Activated CD4-positive, alpha-beta T cell treated with anti-CD3 and anti-CD28 coated beads, Interleukin-2, amount 10 ng/mL, durations not matched to agents 7 days and 5 days (primary cell): ENCODE data around the gene APEX1. TPM values are rescaled to one million over a fixed set of nuclear protein-coding genes. Genes with fewer than 3 reads are reported as not detected.
A peak's percentile ranks its signal among the peaks of the same experiment; 100 is the strongest.

Experiments used
- CTCF ChIA-PET: fragments of 350-600 bp; sonication (Branson Sonifier 250); formaldehyde crosslinking; loops from one replicate; lab custom pipeline; 2021; ENCODE audit warnings: antibody characterized with exemption; lab: Charles Lee
- POLR2A ChIA-PET: fragments of 350-600 bp; sonication (Branson Sonifier 250); formaldehyde crosslinking; loops from one replicate; lab custom pipeline; 2021; ENCODE audit warnings: antibody characterized with exemption; lab: Charles Lee
- DNase-seq: peaks from one replicate; pipeline ENCODE4 v3.0.0-alpha.2; 2020
- H3K27ac Mint-ChIP-seq: one replicate; pipeline ENCODE4 v1.8.0; 2021; ENCODE audit warnings: mild to moderate bottlenecking, moderate library complexity, mixed read lengths
- H3K27me3 Mint-ChIP-seq: one replicate; pipeline ENCODE4 v1.8.0; 2021; ENCODE audit warnings: mixed read lengths
- H3K36me3 Mint-ChIP-seq: one replicate; pipeline ENCODE4 v1.8.0; 2021; ENCODE audit warnings: low read depth, mixed read lengths
- H3K4me1 Mint-ChIP-seq: one replicate; pipeline ENCODE4 v1.8.0; 2021; ENCODE audit warnings: mixed read lengths
- H3K4me3 Mint-ChIP-seq: one replicate; pipeline ENCODE4 v1.8.0; 2021; ENCODE audit warnings: mild to moderate bottlenecking, moderate library complexity, mixed read lengths
- H3K9me3 Mint-ChIP-seq: one replicate; pipeline ENCODE4 v1.8.0; 2021; ENCODE audit warnings: mixed read lengths
- total RNA-seq, 2 experiments: library from RNA; stranded (reverse); gene quantifications; one replicate each; pipeline ENCODE4 v1.2.3, GENCODE V29; 2021

Gene APEX1
- total RNA-seq, 2 experiments from 2014 or later = 131 to 144 TPM

GRCh38 chr14:20421267-20421666 lies 33.8 kb upstream of the APEX1 start:
- Mint-ChIP-seq H3K9me3 (no peaks in the 10 kb centered on the region), H3K4me1 (peaks cover 7% of the 10 kb centered on the region), H3K27ac (no peak overlapping the region), H3K36me3 (no peaks in the 10 kb centered on the region), H3K27me3 (no peaks in the 10 kb centered on the region), H3K4me3 (no peak overlapping the region)
- no peak for DNase-seq
- CTCF ChIA-PET = interaction anchor here (0.9 to 1.2 kb wide), 2 partner anchors 36 to 179 kb away, joined by 3 read pairs; no protein-coding TSS in a partner anchor
- POLR2A ChIA-PET = no interaction called here

- Mint-ChIP-seq H3K9me3 (no peaks in the 10 kb centered on the region), H3K4me1 (peaks cover 12% of the 10 kb centered on the region), H3K27ac (no peak overlapping the region), H3K36me3 (no peaks in the 10 kb centered on the region), H3K4me3 (no peak overlapping the region), H3K27me3 (no peaks in the 10 kb centered on the region)
- ChIA-PET CTCF (interaction anchor here (0.6 to 1.7 kb wide), 6 partner anchors 10 to 1048 kb away, joined by 3 to 5 read pairs (median 3); partner anchors contain the start of gene TEP1), POLR2A (no interaction called here)
- no peak for DNase-seq
Observed at GRCh38 chr14:20422886-20423285, 32.1 kb upstream of the APEX1 start.

GRCh38 chr14:20424851-20425250 lies 30.2 kb upstream of the APEX1 start:
- Mint-ChIP-seq H3K9me3 (no peaks in the 10 kb centered on the region), H3K4me3 (no peak overlapping the region), H3K36me3 (no peaks in the 10 kb centered on the region), H3K4me1 (peaks cover 30% of the 10 kb centered on the region), H3K27ac (no peak overlapping the region), H3K27me3 (no peaks in the 10 kb centered on the region)
- DNase-seq = no peak
- CTCF ChIA-PET = interaction anchor here (1.0 to 1.6 kb wide), 4 partner anchors 9 to 63 kb away, joined by 3 to 8 read pairs (median 4); no protein-coding TSS in a partner anchor
- POLR2A ChIA-PET = no interaction called here

- Mint-ChIP-seq H3K4me3 (peak overlapping the region; percentile 17), H3K36me3 (no peaks in the 10 kb centered on the region), H3K4me1 (peaks cover 32% of the 10 kb centered on the region), H3K9me3 (no peaks in the 10 kb centered on the region), H3K27ac (peak overlapping the region; percentile 84), H3K27me3 (no peaks in the 10 kb centered on the region)
- ChIA-PET CTCF (interaction anchor here (1.0 to 2.4 kb wide), 5 partner anchors 8 to 39 kb away, joined by 3 to 7 read pairs (median 3); partner anchors contain the start of gene TEP1), POLR2A (interaction anchor here (0.7 kb wide), 1 partner anchor 354 kb away, joined by 3 read pairs; the partner anchor contains the start of gene RNASE6)
- no peak for DNase-seq
Observed at GRCh38 chr14:20427231-20428009, 27.6 kb upstream of the APEX1 start.

GRCh38 chr14:20428010-20428365 lies 27.0 kb upstream of the APEX1 start:
- no peaks in the 10 kb centered on the region for H3K36me3 Mint-ChIP-seq
- POLR2A ChIA-PET = interaction anchor here (0.7 kb wide), 1 partner anchor 353 kb away, joined by 3 read pairs; the partner anchor contains the start of gene RNASE6
- H3K4me3 Mint-ChIP-seq = peak overlapping the region; percentile 17
- peaks cover 32% of the 10 kb centered on the region for H3K4me1 Mint-ChIP-seq
- H3K9me3 Mint-ChIP-seq = no peaks in the 10 kb centered on the region
- H3K27ac Mint-ChIP-seq = peak overlapping the region; percentile 84
- DNase-seq = no peak
- H3K27me3 Mint-ChIP-seq = no peaks in the 10 kb centered on the region
- CTCF ChIA-PET = interaction anchor here (1.0 to 2.4 kb wide), 6 partner anchors 9 to 39 kb away, joined by 3 to 7 read pairs (median 3); partner anchors contain the start of genes PIP4P1 and TEP1

GRCh38 chr14:20428802-20429201 lies 26.2 kb upstream of the APEX1 start:
- ChIA-PET CTCF (interaction anchor here (1.1 to 2.4 kb wide), 5 partner anchors 9 to 33 kb away, joined by 3 to 7 read pairs (median 3); partner anchors contain the start of genes APEX1 and PIP4P1), POLR2A (no interaction called here)
- Mint-ChIP-seq H3K4me1 (peaks cover 32% of the 10 kb centered on the region), H3K4me3 (no peak overlapping the region), H3K9me3 (no peaks in the 10 kb centered on the region), H3K27ac (no peak overlapping the region), H3K27me3 (no peaks in the 10 kb centered on the region), H3K36me3 (no peaks in the 10 kb centered on the region)
- DNase-seq = no peak

GRCh38 chr14:20429801-20430669 lies 25.0 kb upstream of the APEX1 start:
- DNase-seq = no peak
- no peaks in the 10 kb centered on the region for H3K27me3 Mint-ChIP-seq
- no peaks in the 10 kb centered on the region for H3K36me3 Mint-ChIP-seq
- peaks cover 32% of the 10 kb centered on the region for H3K4me1 Mint-ChIP-seq
- no peak overlapping the region for H3K4me3 Mint-ChIP-seq
- ChIA-PET POLR2A (no interaction called here), CTCF (interaction anchor here (0.6 to 2.4 kb wide), 3 partner anchors 14 to 58 kb away, joined by 3 to 7 read pairs (median 7); partner anchors contain the start of gene APEX1)
- peak overlapping the region; percentile 82 for H3K27ac Mint-ChIP-seq
- no peaks in the 10 kb centered on the region for H3K9me3 Mint-ChIP-seq

GRCh38 chr14:20434701-20435581 lies 20.1 kb upstream of the APEX1 start:
- ChIA-PET CTCF (interaction anchor here (1.1 kb wide), 1 partner anchor 19 kb away, joined by 6 read pairs; no protein-coding TSS in a partner anchor), POLR2A (no interaction called here)
- Mint-ChIP-seq H3K4me3 (no peak overlapping the region), H3K4me1 (peaks cover 2% of the 10 kb centered on the region), H3K9me3 (no peaks in the 10 kb centered on the region), H3K36me3 (no peaks in the 10 kb centered on the region), H3K27me3 (peaks cover 3% of the 10 kb centered on the region), H3K27ac (no peak overlapping the region)
- DNase-seq = no peak

- peaks cover 3% of the 10 kb centered on the region for H3K27me3 Mint-ChIP-seq
- H3K4me3 Mint-ChIP-seq = no peak within 1 kb of the TSS
- DNase-seq = no peak
- H3K27ac Mint-ChIP-seq = peak within 1 kb of the TSS; percentile 26
- H3K9me3 Mint-ChIP-seq = no peaks in the 10 kb centered on the region
- peaks cover 7% of the 10 kb centered on the region for H3K4me1 Mint-ChIP-seq
- ChIA-PET CTCF (interaction anchor here (0.9 to 1.1 kb wide), 2 partner anchors 13 to 20 kb away, joined by 5 to 6 read pairs; no protein-coding TSS in a partner anchor), POLR2A (no interaction called here)
- no peaks in the 10 kb centered on the region for H3K36me3 Mint-ChIP-seq
Observed at GRCh38 chr14:20435582-20436362, 19.3 kb upstream of the APEX1 start, which contains the start of gene KLHL33. Gene KLHL33, minus strand, starts transcription at chr14:20436166. Its CDS starts 355 bp downstream, at chr14:20435811.

- Mint-ChIP-seq H3K36me3 (no peaks in the 10 kb centered on the region), H3K27me3 (peaks cover 3% of the 10 kb centered on the region), H3K9me3 (no peaks in the 10 kb centered on the region), H3K4me1 (peaks cover 13% of the 10 kb centered on the region), H3K4me3 (no peak overlapping the region), H3K27ac (peak overlapping the region; percentile 26)
- no peak for DNase-seq
- ChIA-PET POLR2A (no interaction called here), CTCF (interaction anchor here (0.9 to 1.1 kb wide), 2 partner anchors 12 to 21 kb away, joined by 5 to 6 read pairs; no protein-coding TSS in a partner anchor)
Observed at GRCh38 chr14:20436363-20436755, 18.7 kb upstream of the APEX1 start.

GRCh38 chr14:20438664-20439063 lies 16.4 kb upstream of the APEX1 start:
- no peaks in the 10 kb centered on the region for H3K9me3 Mint-ChIP-seq
- POLR2A ChIA-PET = no interaction called here
- no peak overlapping the region for H3K4me3 Mint-ChIP-seq
- no peak for DNase-seq
- no peak overlapping the region for H3K27ac Mint-ChIP-seq
- peaks cover 6% of the 10 kb centered on the region for H3K36me3 Mint-ChIP-seq
- peaks cover 21% of the 10 kb centered on the region for H3K4me1 Mint-ChIP-seq
- CTCF ChIA-PET = no interaction called here
- peaks cover 3% of the 10 kb centered on the region for H3K27me3 Mint-ChIP-seq
